Cardiac septum (tissue), 1 donor: Measurements from ENCODE around the gene PPM1L. TPM values are rescaled to one million over a fixed set of nuclear protein-coding genes. Genes with fewer than 3 reads are reported as not detected.
A peak's percentile ranks its signal among the peaks of the same experiment; 100 is the strongest.
"Not testable (repeated sequence)": the region's sequence is repeated elsewhere in the genome, so short reads cannot be mapped to it uniquely, and the experiment has no call there.

ENCODE experiments used
- DNase-seq: peaks from one replicate; pipeline ENCODE4 v3.0.0-alpha.2; 2020; ENCODE audit warnings: low spot score
- intact Hi-C: fragments of 100-400 bp; cut with DNase I; formaldehyde crosslinking; loops from one replicate; pipeline ENCODE4 v1.14.0; 2022
- long read RNA-seq: library from polyadenylated mRNA; unstranded; transcript quantifications from one replicate; pipeline ENCODE4 v2.0.0, GENCODE V29; 2021
- total RNA-seq: library from RNA; stranded (reverse); fragmentation: NEBNext Ultra II Directional; extraction: Animal tissue kit (Norgen Biotek cat#: 25700); gene quantifications from one replicate; pipeline ENCODE4 v1.2.1, GENCODE V29; 2021
- donor health status: DM: no; HTN: no; CAD: no.

PPM1L gene
- 28.8 TPM for total RNA-seq
- long read RNA-seq, partial matches to known transcripts: 0 of 16 reads
- long read RNA-seq, other reads (novel, unspliced or antisense): 16 of 16 reads

DNA sequence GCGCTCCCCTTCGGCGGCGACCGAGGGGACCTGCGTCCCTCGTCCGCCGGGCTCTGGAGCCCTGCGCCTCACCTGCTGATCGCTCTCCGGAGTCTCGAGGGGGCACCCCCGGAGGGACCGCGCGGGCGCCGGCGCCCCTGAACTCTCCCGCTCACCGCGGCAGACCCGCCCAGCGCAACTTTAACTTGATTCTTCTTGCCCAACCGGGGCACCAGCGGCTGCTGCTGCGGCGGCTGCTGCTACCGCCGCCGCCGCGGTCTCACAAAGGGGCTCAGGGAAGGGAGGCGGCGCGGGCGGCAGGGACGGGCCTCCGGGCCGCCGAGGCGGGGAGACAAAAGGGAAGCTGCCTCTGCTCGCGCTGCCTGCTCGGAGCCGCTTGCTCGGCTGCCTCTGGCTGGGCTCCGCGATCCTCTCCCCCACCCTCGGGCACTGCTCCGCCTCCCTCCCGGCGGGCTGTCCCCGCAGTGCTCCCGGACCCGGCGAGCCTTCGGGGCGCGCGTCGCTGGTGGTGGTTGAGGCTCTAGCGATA is at the start of gene PPM1L:
Gene PPM1L (plus strand): TSS at position 456 of the 529 bp plus-strand sequence.
- DNase-seq: peak; percentile 80
- intact Hi-C loops: loop anchor here (1.0 to 5.0 kb wide), 5 partner anchors 45 to 191 kb away; partner anchors contain the start of gene KPNA4

DNA sequence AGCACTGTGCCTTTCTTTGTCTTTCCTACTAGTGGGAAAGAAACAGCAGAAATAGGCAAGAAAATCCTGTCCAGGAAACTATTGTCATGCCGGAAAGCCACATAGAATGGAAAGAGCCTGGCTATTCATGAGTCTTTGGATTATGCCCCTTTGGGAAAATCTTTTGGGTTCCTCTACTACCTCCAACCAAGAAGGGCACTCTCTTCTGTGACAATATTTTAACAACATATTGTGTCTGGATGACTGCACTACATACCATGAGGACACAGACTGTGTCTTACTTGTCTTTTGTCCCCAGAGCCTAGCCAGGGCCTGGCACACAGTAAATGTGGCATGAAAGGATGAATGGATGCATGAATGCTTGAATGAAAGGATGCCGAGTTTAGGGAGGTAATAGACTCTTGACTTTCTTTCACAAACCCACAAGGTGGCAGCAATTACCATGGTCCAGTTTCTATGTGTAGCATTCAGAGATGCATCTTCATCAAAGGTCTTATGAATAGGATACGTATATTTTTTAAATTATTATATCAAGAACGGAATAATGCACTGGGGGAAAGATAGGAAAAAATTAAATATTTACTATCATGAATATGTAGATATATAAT is 48.7 kb upstream of the PPM1L start:
- no peak for DNase-seq
- intact Hi-C loops: loop anchor here (2.0 to 10.0 kb wide), 6 partner anchors 40 to 708 kb away; no protein-coding TSS in a partner anchor

DNA sequence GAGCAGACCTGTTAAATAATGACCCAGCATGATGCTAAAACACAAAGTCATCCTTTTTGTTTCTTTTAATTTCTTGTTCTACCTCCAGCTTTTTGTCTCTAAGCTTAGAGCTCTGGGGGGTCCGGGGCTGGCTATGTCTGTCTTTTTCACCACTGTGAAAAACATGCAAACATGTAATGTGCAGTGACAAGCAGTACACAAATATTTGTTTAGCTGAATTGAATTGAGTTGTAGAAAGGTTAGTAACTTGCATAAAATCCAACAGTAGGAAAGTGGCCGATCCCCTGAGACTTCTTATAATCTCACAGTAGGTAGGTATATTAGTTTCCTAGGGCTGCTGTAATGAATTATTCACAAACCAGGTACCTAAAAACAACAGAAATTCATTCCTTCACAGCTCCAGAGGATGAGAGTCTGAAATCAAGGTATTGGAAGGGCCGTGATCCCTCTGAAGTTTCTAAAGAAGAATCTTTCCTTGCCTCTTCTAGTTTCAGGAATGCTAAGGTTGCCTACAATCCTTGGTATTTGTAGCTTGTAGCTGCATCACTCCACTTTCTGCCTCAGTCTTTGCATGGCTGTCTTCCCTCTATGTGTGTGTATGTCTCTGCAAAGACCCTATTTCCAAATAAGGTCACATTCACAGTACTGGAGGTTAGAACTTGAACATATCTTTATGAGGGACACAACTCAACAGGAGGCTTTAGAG is 46.4 kb upstream of the PPM1L start:
- no peak for DNase-seq
- intact Hi-C loops: loop anchor here (5.0 to 10.0 kb wide), 5 partner anchors 38 to 705 kb away; no protein-coding TSS in a partner anchor

DNA sequence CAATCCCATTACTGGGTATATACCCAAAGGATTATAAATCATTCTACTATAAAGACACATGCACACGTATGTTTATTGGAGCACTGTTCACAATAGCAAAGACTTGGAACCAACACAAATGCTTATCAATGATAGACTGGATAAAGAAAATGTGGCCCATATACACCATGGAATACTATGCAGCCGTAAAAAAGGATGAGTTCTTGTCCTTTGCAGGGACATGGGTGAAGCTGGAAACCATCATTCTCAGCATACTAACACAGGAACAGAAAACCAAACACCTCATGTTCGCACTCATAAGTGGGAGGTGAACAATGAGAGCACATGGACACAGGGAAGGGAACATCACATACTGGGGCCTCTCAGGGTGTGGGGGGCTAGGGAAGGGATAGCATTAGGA is 42.9 kb upstream of the PPM1L start:
- DNase-seq, intact Hi-C loops: not testable (repeated sequence)

DNA sequence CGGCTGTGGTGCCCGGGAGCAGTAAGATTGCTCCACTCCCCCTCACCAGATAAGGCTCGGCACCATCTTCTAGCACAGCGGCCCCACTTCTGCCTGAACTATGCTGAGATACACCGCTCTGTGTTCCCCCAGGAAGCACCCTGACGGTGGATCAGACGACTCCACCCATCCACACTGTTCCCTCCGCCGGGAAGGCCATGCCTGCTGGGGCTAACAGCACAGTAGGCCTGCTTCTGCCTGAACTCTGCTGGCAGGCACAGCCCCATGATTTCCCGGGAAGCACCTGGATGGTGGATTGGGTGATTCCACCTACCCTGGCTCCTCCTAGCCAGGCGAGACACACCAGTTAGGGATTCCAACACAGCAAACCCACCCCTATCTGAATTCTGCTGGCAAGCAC is 36.3 kb upstream of the PPM1L start:
- intact Hi-C loops: no loop called here
- DNase-seq: no peak

DNA sequence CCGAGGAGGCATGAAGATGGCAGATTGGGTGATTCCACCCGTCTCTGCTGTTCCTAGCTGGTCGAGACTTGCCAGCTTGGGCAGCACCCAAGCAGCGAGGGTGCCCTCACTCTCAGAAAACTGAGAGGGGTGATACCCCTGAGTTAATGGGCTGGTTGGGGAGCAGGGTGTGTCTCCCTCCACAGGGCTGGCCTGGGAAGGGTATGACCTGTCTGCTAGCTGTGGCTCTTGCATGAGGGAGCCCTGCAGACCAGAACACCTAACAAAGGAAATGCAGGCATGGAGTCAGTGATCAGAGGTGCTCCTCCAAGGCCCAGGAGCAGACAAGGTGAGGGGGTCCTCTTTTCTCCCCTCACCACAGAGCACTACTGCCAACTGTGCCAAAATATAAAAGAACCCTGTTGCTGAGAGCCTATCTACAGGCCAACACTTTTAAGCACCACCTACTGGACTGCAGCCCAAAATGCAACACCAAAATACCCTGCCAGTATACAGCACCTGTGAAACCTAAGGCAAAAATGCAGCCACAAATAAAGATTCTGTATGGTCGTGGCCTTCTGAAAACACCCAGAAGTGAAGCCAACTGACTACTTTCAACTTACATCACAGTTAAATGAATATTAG is 35.8 kb upstream of the PPM1L start:
- DNase-seq: no peak
- intact Hi-C loops: no loop called here

DNA sequence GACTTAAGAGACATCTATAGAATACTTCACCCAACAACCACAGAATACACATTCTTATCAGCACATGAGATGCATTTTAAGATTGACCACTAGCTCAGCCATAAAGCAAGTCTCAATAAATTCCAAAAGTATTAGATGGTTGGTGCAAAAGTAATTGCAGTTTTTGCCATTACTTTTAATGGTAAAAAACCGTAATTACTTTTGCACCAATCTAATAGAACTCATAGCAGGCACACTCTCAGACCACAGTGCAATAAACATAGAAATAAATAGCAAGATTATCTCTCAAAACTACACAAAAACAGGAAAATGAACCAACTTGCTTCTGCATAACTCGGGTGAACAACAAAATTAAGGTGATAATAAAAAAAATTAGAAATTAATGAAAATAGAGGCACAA is 33.7 kb upstream of the PPM1L start:
- intact Hi-C loops: no loop called here
- DNase-seq: no peak

DNA sequence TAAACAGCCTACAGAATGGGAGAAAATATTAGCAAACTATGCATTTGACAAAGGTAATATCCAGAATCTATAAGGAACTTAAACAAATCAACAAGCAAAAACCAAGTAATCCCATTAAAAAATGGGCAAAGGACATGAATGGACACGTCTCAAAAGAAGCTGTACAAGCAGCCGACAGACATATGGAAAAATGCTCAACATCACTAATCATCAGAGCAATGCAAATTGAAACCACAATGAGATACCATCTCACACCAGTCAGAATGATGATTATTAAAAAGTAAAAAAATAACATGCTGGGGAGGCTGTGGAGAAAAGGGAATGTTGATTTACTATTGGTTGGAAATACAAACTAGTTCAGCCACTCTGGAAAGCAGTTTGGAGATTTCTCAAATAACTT is 30.7 kb upstream of the PPM1L start:
- intact Hi-C loops: no loop called here
- DNase-seq: no peak

DNA sequence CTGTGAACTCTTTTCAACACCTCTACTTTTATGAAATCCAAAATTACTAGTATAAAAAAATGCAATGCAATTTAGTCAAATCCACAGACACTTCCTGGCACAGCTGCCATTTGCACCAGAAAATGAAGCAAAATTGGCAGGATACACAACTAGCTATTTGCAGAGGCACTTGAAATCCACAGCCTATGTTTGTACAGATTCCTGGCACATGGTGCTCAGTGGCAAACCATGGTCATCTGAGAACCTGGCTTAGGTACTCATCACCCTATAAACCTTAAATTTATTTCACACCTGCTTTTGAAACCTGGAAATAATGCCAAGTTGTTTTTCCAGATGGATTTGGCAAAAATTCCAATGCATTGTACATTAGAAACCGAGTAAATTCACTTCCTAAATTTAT is 20.2 kb upstream of the PPM1L start:
- no peak for DNase-seq
- intact Hi-C loops: no loop called here

DNA sequence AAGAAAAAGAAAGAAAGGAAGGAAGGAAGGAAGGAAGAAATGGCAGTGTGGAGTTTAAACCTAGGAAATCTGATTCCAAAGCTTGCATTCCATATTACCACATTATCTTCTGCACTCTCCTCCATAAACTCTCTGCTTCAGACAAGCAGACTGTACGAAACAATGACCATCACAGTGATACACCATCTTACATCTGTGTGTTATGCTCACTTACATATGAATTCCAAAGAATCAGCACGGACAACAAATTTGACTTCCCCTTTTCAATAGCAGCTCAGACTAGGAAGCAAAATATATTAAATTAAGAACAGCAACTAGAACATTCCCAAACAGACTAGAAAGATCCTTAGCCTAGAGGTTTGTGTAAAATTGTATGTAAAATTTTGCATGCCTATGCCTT is 18.0 kb upstream of the PPM1L start:
- no peak for DNase-seq
- intact Hi-C loops: no loop called here

DNA sequence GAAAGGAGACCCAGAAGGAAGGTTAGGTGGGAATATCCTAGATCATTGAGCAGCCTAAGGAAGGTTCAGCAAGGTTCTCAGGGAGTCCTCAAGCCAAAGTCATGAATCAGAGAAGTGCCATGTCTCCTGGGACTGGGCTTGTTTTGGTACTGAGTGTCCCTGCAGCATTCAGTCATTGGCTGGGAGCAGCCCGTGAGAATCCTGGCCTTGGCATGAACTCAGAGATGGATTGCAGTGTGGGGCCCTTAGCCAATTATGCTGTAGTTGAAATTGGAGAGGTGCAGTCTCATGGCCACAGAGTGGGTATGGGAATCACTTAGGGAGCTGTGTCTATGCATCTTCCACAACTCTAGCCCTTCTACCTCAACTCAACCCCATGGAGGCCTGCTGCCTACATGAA is 17.0 kb upstream of the PPM1L start:
- no peak for DNase-seq
- intact Hi-C loops: no loop called here

DNA sequence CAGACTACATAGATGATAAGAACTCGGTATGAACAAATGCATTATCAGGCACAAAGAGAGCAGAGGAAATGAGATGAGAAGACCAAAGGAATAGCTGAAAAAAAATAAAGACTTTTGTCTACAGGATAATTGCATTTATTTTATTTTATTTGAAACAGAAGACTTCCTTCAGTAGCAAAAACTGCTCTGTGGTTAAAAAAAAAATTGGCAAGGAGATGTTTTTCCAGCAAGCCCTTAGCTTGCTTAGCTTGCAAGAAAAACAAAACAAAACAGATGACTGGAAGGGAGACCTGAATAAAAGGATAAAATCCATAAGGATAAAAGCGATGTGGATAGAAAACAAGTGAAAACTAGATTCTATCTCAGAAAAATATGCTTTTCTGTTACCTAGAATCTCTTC is 9.1 kb upstream of the PPM1L start:
- no peak for DNase-seq
- intact Hi-C loops: loop anchor here (5.0 kb wide), 1 partner anchor 40 kb away; no protein-coding TSS in a partner anchor

DNA sequence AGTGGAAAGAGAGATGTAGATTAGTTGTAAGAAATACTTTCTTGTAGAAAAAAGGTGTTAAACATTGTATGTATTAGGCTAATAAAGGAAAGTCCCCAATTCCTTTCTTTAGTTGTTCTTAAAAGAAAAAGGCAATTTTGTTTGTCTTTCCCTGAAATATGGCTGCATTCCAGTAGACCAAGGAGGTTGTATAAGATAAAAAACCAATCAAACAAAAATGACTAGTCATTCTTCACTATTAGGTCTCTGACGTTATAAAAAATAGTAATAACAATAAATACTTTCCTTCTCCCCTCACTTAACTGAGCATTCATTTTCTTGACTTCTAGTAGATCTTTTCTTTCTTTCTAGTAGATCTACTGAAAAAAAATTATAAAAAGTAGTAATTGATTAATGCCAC is 8.6 kb upstream of the PPM1L start:
- no peak for DNase-seq
- intact Hi-C loops: loop anchor here (5.0 kb wide), 1 partner anchor 40 kb away; no protein-coding TSS in a partner anchor

DNA sequence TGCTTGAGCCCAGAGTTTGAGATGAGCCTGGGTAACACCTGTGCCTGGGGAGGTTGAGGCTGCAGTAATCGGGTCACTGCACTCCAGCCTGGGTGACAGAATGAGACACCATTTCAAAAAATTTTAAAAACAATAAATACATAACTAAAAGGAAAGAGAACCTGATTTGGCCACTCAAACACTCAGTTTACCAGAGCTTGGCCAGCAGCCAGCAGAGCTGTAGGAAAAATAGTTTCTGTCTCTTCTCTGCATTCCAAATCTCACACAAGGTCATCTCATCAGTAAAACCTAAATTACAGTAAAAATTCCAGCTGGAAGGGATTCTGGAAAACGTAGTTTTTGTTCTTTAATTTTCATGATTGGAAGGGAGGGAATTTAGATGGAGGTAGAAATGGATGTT is 7.8 kb upstream of the PPM1L start:
- no peak for DNase-seq
- intact Hi-C loops: loop anchor here (5.0 kb wide), 1 partner anchor 41 kb away; no protein-coding TSS in a partner anchor

DNA sequence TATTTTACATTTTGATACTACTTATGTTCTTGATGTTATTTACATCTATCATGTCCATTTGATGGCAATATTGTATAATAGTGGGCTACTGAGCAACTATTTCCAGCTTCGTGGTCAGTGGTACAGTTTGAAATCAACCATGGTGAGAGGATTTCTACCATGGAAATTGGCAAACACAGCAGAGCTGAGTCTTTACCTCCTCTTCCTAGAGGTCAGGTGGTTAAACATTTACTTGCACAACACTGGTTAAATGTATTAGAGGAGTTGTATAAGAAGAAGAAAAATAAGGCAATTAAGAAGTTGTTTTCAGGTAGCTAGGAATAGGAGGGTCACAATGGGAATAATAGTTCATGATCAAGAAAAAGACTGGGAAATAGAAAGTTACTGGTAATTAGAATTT is 7.2 kb upstream of the PPM1L start:
- intact Hi-C loops: loop anchor here (5.0 kb wide), 1 partner anchor 41 kb away; no protein-coding TSS in a partner anchor
- DNase-seq: no peak

DNA sequence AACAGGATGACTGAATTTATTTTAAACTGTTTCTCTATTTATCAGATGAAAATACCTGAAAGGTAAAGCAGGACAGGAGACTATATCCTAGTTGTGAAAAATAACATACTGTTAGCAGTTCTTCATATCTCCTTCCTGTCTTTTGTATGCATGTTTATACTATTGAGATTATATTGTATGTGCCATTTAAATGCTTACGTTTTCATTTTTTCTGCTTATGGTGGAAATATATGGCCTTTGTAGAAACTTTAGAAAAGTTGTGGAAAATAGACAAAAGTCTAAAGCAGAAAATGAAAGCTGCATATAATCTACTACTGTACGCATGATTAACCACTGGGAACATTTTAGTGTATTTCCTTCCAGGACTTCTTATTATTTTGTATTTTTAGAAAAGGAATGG is 2.1 kb upstream of the PPM1L start:
- DNase-seq: no peak
- intact Hi-C loops: no loop called here

DNA sequence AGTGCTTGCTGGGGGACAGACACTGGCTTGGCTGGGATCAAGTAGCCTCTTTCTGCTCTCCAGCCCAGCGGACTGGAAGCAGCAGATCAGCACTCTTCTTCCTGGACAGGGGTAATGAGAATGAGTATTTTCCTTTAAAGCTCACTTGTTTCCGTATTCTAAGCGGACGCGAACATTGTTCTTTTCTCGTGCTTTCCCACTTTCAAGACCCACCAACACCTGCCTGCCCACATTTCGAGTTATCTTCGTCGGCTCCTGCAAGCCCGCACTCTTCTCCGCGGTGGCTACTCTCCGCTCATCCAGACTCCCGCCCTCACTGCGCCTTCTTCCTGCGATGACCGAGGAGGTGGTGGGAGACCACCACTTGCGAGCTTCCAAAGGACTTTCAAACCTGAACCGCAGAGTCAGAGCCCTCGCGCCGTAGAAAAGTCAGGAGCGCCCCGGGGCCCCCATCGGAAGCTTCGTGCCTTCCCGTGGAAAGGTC is 1.6 kb upstream of the PPM1L start:
- peak; percentile 74 for DNase-seq
- intact Hi-C loops: no loop called here

DNA sequence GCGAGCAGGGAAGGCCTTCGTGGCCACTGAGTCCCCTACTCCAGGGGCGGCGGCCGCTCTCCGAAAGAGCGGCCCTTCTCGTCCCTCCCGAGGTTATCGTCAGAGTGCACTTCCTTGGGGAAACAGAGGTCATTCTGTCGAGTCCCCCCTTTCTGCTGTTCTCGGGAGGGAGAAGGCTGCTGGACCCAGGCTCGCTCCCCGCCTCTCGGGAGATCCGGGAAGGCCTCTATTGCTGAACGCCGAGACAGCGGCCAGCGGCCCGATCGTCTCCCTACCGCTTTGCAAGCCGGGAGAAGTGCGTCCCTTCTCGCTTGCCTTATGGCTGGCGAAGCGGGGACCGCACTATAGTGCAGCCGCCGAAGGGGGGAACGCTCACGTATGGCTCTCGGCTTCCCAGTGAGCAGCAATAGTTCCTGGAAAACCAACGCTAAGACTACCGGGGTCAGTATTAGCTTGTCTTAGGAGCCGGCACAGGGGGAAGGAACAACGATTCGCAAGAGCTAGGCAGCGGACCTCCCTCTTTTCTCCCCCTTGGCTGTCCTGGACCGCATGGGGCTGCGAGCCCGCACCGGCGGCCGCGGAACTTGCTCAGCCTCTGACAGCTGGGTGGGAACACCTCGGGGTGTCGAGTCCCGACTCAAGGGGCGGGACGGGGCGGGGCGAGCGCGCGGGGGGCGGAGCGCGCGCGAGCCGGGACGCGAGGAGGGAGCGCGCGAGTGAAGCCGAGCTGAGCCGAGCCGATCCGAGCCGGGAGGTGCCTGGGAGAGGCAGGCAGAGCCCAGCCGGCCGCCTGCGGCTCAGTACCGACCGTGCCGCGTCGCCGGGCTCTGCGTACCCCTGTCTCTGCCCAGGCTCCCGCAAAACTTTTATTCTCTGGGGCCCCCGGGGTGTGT is 930 bp upstream of the PPM1L start:
- DNase-seq: peak; percentile 96
- intact Hi-C loops: loop anchor here (1.0 to 5.0 kb wide), 4 partner anchors 117 to 190 kb away; partner anchors contain the start of gene KPNA4
